HepG2 (cell line): ENCODE results near the gene ELOVL2. TPM values are rescaled to one million over a fixed set of nuclear protein-coding genes. Genes with fewer than 3 reads are reported as not detected.

Source experiments
- CHD4 ChIP-seq: fragments of 200-600 bp; sonication (generic); IDR thresholded peaks from 2 replicates; pipeline ENCODE4 v1.7.0; 2017; ENCODE audit warnings: mild to moderate bottlenecking, low read length, borderline replicate concordance
- FOXO1 ChIP-seq: sonication (generic); formaldehyde crosslinking; IDR thresholded peaks from 2 replicates; pipeline ENCODE4 v1.4.0; 2020; ENCODE audit warnings: missing genetic modification reagents
- HOXA3 ChIP-seq: sonication (generic); formaldehyde crosslinking; IDR thresholded peaks from 2 replicates; pipeline ENCODE4 v1.5.0; 2020; ENCODE audit warnings: missing genetic modification reagents
- JUN ChIP-seq: sonication (generic); formaldehyde crosslinking; IDR thresholded peaks from 2 replicates; pipeline ENCODE4 v1.4.0; 2020; ENCODE audit warnings: mild to moderate bottlenecking, missing genetic modification reagents
- JUNB ChIP-seq: sonication (generic); formaldehyde crosslinking; IDR thresholded peaks from 2 replicates; pipeline ENCODE4 v1.8.0; 2022; ENCODE audit warnings: missing genetic modification reagents, mild to moderate bottlenecking, borderline replicate concordance
- KDM1A ChIP-seq: IDR thresholded peaks from 2 replicates; pipeline ENCODE4 v1.6.1; 2016; ENCODE audit warnings: missing compliant biosample characterization
- KDM5A ChIP-seq: fragments of 200-600 bp; sonication (generic); IDR thresholded peaks from 2 replicates; pipeline ENCODE4 v1.7.0; 2018; ENCODE audit warnings: antibody characterized with exemption, mild to moderate bottlenecking, low read length, borderline replicate concordance
- MXD4 ChIP-seq: IDR thresholded peaks from 2 replicates; pipeline ENCODE4 v1.6.1; 2016; ENCODE audit warnings: mild to moderate bottlenecking, missing biosample characterization, missing genetic modification reagents
- MXI1 ChIP-seq: IDR thresholded peaks from 3 replicates; pipeline ENCODE4 v1.6.1; 2012; ENCODE audit warnings: low read depth, low read length, inconsistent platforms, borderline replicate concordance
- NKX3-1 ChIP-seq: sonication (generic); formaldehyde crosslinking; IDR thresholded peaks from 2 replicates; pipeline ENCODE4 v1.5.0; 2020; ENCODE audit warnings: missing genetic modification reagents
- RFX3 ChIP-seq: IDR thresholded peaks from 2 replicates; pipeline ENCODE4 v1.6.1; 2016; ENCODE audit warnings: missing biosample characterization, missing genetic modification reagents
- SOX6 ChIP-seq, 2 experiments: fragments of 450-650 bp in 1 of 2; sonication (generic) in 1 of 2; formaldehyde crosslinking in 1 of 2; IDR thresholded peaks; 2 replicates each; pipeline versions ENCODE4 v1.4.0 to v1.6.1; 2017 to 2020; ENCODE audit warnings: antibody characterized with exemption in 1 of 2, mild to moderate bottlenecking in 1 of 2, missing genetic modification reagents in 1 of 2
- SRSF1 ChIP-seq: fragments of 200-400 bp; formaldehyde crosslinking; optimal IDR thresholded peaks from 2 replicates; pipeline ENCODE3; 2017; ENCODE audit warnings: mild to moderate bottlenecking, low read depth, low read length, moderate library complexity
- SSRP1 ChIP-seq: IDR thresholded peaks from 2 replicates; pipeline ENCODE4 v1.6.1; 2016; ENCODE audit warnings: control low read depth
- TCF7L2 ChIP-seq: IDR thresholded peaks from 2 replicates; pipeline ENCODE4 v1.6.1; 2011; ENCODE audit warnings: mild to moderate bottlenecking, low read depth, low read length, moderate library complexity
- TEAD3 ChIP-seq: optimal IDR thresholded peaks from 2 replicates; pipeline ENCODE3; 2016; ENCODE audit warnings: borderline replicate concordance
- THAP11 ChIP-seq: IDR thresholded peaks from 2 replicates; pipeline ENCODE4 v1.6.1; 2016; ENCODE audit warnings: missing biosample characterization, missing genetic modification reagents
- ZBTB21 ChIP-seq: sonication (generic); formaldehyde crosslinking; IDR thresholded peaks from 2 replicates; pipeline ENCODE4 v1.4.0; 2020; ENCODE audit warnings: missing genetic modification reagents
- ZKSCAN8 ChIP-seq: IDR thresholded peaks from 2 replicates; pipeline ENCODE4 v1.6.1; 2016; ENCODE audit warnings: borderline replicate concordance, missing genetic modification reagents, missing compliant biosample characterization
- ZNF234 ChIP-seq: sonication (generic); formaldehyde crosslinking; conservative IDR thresholded peaks from 2 replicates; pipeline ENCODE4 v1.5.1; 2020; ENCODE audit warnings: mild to moderate bottlenecking, missing genetic modification reagents
- ZNF562 ChIP-seq: sonication (generic); formaldehyde crosslinking; IDR thresholded peaks from 2 replicates; pipeline ENCODE4 v1.8.0; 2022; ENCODE audit warnings: missing genetic modification reagents, borderline replicate concordance
- ZNF567 ChIP-seq: sonication (generic); formaldehyde crosslinking; IDR thresholded peaks from 2 replicates; pipeline ENCODE4 v1.8.1; 2023; ENCODE audit warnings: mild to moderate bottlenecking, missing genetic modification reagents, borderline replicate concordance
- ZNF768 ChIP-seq: sonication (generic); formaldehyde crosslinking; IDR thresholded peaks from 2 replicates; pipeline ENCODE4 v1.4.0; 2020; ENCODE audit warnings: missing genetic modification reagents
- polyA plus RNA-seq, 8 experiments: library from polyadenylated mRNA; depleted of rRNA in 3 of 8; stranded (reverse) in 7 of 8; unstranded in 1 of 8; fragments of >200 nt; fragmentation: Illumina TruSeq in 4 of 8; extraction: Trizol in 4 of 8; gene quantifications; 2 replicates each; pipeline versions ENCODE4 v1.2.1 to v1.2.3, GENCODE V29; 2011 to 2016; ENCODE audit warnings: low read depth in 4 of 8, missing spikeins in 1 of 8, mixed read lengths in 1 of 8; ENCODE audit not compliant: insufficient read depth in 1 of 8
- total RNA-seq, 5 experiments: library from RNA; depleted of rRNA; stranded (reverse); fragments of >200 nt; fragmentation: Illumina TruSeq; extraction: Trizol; gene quantifications; 2 replicates each; pipeline ENCODE4 v1.2.3, GENCODE V29; 2016; ENCODE audit warnings: low read depth in 1 of 5
- TF ChIP-seq, protein P1 (sequence below): sonication (generic); formaldehyde crosslinking; IDR thresholded peaks from 2 replicates; pipeline ENCODE4 v1.8.0; 2022; ENCODE audit warnings: missing genetic modification reagents, mild to moderate bottlenecking, moderate library complexity, borderline replicate concordance
- TF ChIP-seq, protein P2 (sequence below): sonication (generic); formaldehyde crosslinking; IDR thresholded peaks from 2 replicates; pipeline ENCODE4 v1.4.0; 2020; ENCODE audit warnings: missing genetic modification reagents
- TF ChIP-seq, protein P3 (sequence below): IDR thresholded peaks from 2 replicates; pipeline ENCODE4 v1.6.1; 2016; ENCODE audit warnings: missing genetic modification reagents, missing compliant biosample characterization
- TF ChIP-seq, protein P4 (sequence below): fragments of 450-650 bp; IDR thresholded peaks from 2 replicates; pipeline ENCODE4 v1.6.1; 2016

The ELOVL2 gene
- total and polyA plus RNA-seq, 2 of the 13 experiments (the other 11 are each of a cell fraction or from before 2014, with no cell fraction given), result 43.6 to 65.4 TPM

DNA sequence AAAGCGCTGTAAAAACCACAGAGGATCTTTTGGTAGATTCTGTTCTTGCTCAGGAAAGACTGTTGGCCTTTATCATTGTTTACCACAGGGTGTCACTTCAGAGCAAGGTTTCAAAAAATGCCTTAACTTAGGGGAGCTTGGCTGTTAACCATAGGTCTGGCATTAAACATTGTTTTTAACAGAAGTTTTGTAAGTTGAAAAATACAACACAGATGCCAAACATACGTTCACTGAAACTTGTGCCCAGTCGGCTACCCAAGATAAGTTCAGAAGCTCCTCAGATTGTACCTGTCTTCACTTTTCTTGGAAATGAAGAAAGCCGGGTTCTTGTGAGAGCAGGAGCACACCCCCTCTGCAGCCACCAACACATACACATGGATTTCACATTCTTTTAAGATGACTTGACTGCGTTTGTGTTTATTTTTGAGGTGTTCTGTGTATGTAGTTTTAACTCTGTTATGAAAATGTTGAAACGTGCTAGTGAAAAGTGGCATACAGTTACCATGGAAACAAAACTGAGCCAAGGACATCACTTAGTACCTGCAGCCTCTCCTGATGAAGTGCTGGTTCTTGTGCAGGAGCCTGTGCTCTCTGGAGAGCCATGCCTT is 92.3 kb downstream of the ELOVL2 start (continued):
- TF ChIP-seq ZBTB21 (CRISPR knock-in tag) (no peak), MXI1 (peak; percentile 69; the same call in 1 of the 3 replicates), ZKSCAN8 (CRISPR knock-in tag) (no peak), RFX3 (peak; percentile 81), ZNF562 (CRISPR knock-in tag) (no peak), NKX3-1 (CRISPR knock-in tag) (no peak), SSRP1 (CRISPR knock-in tag) (0 out of 2 replicates have a peak, but pooled peaks have one; percentile 60), SRSF1 (no peak), HOXA3 (peak; percentile 24; the same call in 1 of the 2 replicates), ZNF567 (peak; percentile 17; the same call in 1 of the 2 replicates), JUN (CRISPR knock-in tag) (peak; percentile 69; the same call in 1 of the 2 replicates), JUNB (CRISPR knock-in tag) (no peak), ZNF768 (CRISPR knock-in tag) (no peak), KDM1A (CRISPR knock-in tag) (no peak), SOX6 (IDR thresholded peaks at IDR 0.05) (no peak), SOX6 (CRISPR knock-in tag; IDR thresholded peaks at IDR 0.05) (peak; percentile 62), TEAD3 (CRISPR knock-in tag) (peak; percentile 65), FOXO1 (CRISPR knock-in tag) (0 out of 2 replicates have a peak, but pooled peaks have one; percentile 37), TCF7L2 (no peak), THAP11 (CRISPR knock-in tag) (peak; percentile 38; the same call in 1 of the 2 replicates), CHD4 (peak; percentile 66; the same call in 1 of the 2 replicates), MXD4 (CRISPR knock-in tag) (0 out of 2 replicates have a peak, but pooled peaks have one; percentile 39), KDM5A (0 out of 2 replicates have a peak, but pooled peaks have one; percentile 41), ZNF234 (CRISPR knock-in tag) (no peak)
- TF ChIP-seq, protein P1, sequence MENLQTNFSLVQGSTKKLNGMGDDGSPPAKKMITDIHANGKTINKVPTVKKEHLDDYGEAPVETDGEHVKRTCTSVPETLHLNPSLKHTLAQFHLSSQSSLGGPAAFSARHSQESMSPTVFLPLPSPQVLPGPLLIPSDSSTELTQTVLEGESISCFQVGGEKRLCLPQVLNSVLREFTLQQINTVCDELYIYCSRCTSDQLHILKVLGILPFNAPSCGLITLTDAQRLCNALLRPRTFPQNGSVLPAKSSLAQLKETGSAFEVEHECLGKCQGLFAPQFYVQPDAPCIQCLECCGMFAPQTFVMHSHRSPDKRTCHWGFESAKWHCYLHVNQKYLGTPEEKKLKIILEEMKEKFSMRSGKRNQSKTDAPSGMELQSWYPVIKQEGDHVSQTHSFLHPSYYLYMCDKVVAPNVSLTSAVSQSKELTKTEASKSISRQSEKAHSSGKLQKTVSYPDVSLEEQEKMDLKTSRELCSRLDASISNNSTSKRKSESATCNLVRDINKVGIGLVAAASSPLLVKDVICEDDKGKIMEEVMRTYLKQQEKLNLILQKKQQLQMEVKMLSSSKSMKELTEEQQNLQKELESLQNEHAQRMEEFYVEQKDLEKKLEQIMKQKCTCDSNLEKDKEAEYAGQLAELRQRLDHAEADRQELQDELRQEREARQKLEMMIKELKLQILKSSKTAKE (CRISPR knock-in tag), result no peak
- TF ChIP-seq, protein P2, sequence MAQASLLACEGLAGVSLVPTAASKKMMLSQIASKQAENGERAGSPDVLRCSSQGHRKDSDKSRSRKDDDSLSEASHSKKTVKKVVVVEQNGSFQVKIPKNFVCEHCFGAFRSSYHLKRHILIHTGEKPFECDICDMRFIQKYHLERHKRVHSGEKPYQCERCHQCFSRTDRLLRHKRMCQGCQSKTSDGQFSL (CRISPR knock-in tag), result 0 out of 2 replicates have a peak, but pooled peaks have one; percentile 27
- TF ChIP-seq, protein P3, sequence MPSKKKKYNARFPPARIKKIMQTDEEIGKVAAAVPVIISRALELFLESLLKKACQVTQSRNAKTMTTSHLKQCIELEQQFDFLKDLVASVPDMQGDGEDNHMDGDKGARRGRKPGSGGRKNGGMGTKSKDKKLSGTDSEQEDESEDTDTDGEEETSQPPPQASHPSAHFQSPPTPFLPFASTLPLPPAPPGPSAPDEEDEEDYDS (CRISPR knock-in tag), result 0 out of 2 replicates have a peak, but pooled peaks have one; percentile 17
- TF ChIP-seq, protein P4, sequence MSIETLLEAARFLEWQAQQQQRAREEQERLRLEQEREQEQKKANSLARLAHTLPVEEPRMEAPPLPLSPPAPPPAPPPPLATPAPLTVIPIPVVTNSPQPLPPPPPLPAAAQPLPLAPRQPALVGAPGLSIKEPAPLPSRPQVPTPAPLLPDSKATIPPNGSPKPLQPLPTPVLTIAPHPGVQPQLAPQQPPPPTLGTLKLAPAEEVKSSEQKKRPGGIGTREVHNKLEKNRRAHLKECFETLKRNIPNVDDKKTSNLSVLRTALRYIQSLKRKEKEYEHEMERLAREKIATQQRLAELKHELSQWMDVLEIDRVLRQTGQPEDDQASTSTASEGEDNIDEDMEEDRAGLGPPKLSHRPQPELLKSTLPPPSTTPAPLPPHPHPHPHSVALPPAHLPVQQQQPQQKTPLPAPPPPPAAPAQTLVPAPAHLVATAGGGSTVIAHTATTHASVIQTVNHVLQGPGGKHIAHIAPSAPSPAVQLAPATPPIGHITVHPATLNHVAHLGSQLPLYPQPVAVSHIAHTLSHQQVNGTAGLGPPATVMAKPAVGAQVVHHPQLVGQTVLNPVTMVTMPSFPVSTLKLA, result peak; percentile 56; the same call in 1 of the 2 replicates
